HL-60 (cell line): Measurements from ENCODE around the gene ANKRD39.

Experiments used
- DNase-seq, 2 experiments: peaks; one replicate each; pipeline ENCODE4 v3.0.0-alpha.2; 2010 to 2020; ENCODE audit warnings: low read depth in 1 of 2, low spot score in 1 of 2
- H3K27ac ChIP-seq: fragments of 250-450 bp; sonication (Bioruptor Pico); replicated peaks from 2 replicates; pipeline ENCODE4 v1.5.1; 2020; ENCODE audit warnings: mild to moderate bottlenecking, moderate library complexity
- H3K27me3 ChIP-seq: fragments of 250-450 bp; sonication (Bioruptor Pico); 2 replicates; pipeline ENCODE4 v1.5.1; 2021; ENCODE audit warnings: mild to moderate bottlenecking, moderate library complexity; ENCODE audit not compliant: insufficient read depth, poor library complexity, severe bottlenecking
- H3K4me3 ChIP-seq: replicated peaks from 2 replicates; pipeline ENCODE4 v1.5.1; 2011; ENCODE audit warnings: mild to moderate bottlenecking, control low read depth, low read length; ENCODE audit not compliant: insufficient read depth
- CTCF ChIP-seq: IDR thresholded peaks from one replicate; pipeline ENCODE4 v1.5.1; 2011; ENCODE audit warnings: low read length, control low read depth, inconsistent platforms; ENCODE audit not compliant: insufficient read depth
- GABPA ChIP-seq: IDR thresholded peaks from 2 replicates; pipeline ENCODE4 v1.6.1; 2012; ENCODE audit warnings: low read depth
- POLR2AphosphoS5 ChIP-seq: IDR thresholded peaks from 2 replicates; pipeline ENCODE4 v1.6.1; 2012; ENCODE audit warnings: low read depth
- REST ChIP-seq: IDR thresholded peaks from 2 replicates; pipeline ENCODE4 v1.6.1; 2012; ENCODE audit warnings: low read depth; ENCODE audit not compliant: insufficient replicate concordance
- SPI1 ChIP-seq: IDR thresholded peaks from 2 replicates; pipeline ENCODE4 v1.6.1; 2012; ENCODE audit warnings: low read depth, mild to moderate bottlenecking, borderline replicate concordance

The ANKRD39 gene

GRCh38 chr2:96880891-96881273 is 23.1 kb upstream of the ANKRD39 start:
- TF ChIP-seq SPI1 (no peak), POLR2AphosphoS5 (no peak), GABPA (no peak), CTCF (no peak), REST (no peak)
- Histone ChIP-seq H3K27ac (no peak overlapping the region), H3K27me3 (no peaks in the 10 kb centered on the region), H3K4me3 (no peak overlapping the region)
- DNase-seq, result no peak

GRCh38 chr2:96879545-96880040 is 21.8 kb upstream of the ANKRD39 start:
- Histone ChIP-seq H3K4me3 (no peak overlapping the region), H3K27me3 (no peaks in the 10 kb centered on the region), H3K27ac (no peak overlapping the region)
- no peak for TF ChIP-seq GABPA
- no peak for TF ChIP-seq SPI1
- TF ChIP-seq POLR2AphosphoS5, result no peak
- TF ChIP-seq CTCF, result no peak
- no peak for TF ChIP-seq REST
- DNase-seq, result no peak

- H3K4me3 ChIP-seq, result no peak overlapping the region
- no peak for TF ChIP-seq REST
- no peak for TF ChIP-seq CTCF
- no peak for TF ChIP-seq SPI1
- no peak for TF ChIP-seq POLR2AphosphoS5
- TF ChIP-seq GABPA, result no peak
- H3K27me3 ChIP-seq, result peaks cover 3% of the 10 kb centered on the region
- DNase-seq, result no peak
- no peak overlapping the region for H3K27ac ChIP-seq
These were observed 21.2 kb upstream of the ANKRD39 start for GRCh38 chr2:96878796-96879544.
